ENCODE data around the gene JAK1.

JAK1 gene

DNA sequence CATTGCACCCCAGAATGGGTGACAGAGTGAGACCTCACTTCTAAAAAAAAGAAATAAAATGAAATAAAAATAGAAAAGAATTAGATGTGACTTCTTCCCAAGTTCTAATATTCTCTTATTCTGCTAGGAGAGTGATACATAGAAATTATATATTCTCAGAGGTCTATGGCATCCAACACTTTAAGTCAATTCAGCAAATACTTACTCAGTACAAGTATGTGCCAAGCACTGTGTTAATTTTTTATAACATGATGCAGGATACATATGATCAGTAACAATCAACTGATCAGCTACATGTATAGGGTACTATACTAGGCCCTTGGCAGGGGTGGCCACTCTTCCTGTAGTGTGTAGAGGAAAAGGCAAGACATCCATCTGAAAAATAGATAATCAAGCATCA is 13.0 kb upstream of the JAK1 start:
- no peak for FAIRE-seq

- no peak for FAIRE-seq
These were observed 10.0 kb upstream of the JAK1 start for GRCh38 chr1:64976361-64976760.

- no peak for FAIRE-seq
These were observed 9.4 kb upstream of the JAK1 start for GRCh38 chr1:64975740-64976139.

DNA sequence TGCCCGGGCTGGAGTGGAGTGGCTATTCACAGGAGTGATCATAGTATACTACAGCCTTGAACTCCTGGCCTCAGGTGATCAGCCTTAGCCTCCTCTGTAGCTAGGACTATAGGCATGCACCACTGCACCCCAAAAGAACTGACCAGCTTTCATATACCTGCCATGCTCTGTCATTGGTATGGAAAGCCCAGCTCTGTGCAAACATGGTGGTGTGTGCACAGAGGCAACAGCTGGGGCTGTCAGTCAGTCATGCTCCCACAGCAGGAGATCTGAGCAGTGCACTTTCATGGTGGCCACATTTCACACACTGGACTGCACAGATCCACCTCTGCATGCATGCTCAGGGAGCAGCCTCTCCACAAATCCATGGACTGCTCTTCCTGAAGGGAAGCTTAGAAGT is 8.8 kb upstream of the JAK1 start:
- FAIRE-seq: no peak

DNA sequence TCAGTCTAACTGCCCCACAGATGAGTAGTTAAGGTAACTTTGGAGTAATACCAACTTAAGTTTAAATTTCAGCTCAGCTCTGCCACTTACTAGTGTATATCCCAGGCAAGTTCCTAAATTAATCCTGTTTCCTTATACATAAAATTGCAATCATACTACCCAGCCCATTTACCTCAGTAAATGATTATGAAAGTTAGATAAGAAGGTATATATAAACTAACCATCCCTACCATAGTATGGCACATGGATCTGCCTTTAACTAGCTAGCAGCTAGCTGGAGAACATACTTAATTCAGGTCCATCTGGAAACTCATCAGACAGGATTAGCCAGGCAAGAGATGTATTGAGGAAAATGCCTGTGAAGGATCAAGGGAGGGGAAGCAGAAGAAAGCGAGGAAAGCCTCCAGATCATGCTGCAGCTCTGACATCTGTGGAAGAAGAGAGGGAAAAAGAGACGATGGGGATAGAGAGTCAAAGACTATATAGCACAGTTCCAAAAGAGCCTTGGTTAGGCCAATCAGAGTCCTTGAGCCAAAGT is 8.0 kb upstream of the JAK1 start:
- FAIRE-seq: no peak

GRCh38 chr1:64973061-64973647 is 6.8 kb upstream of the JAK1 start:
- FAIRE-seq: no peak

DNA sequence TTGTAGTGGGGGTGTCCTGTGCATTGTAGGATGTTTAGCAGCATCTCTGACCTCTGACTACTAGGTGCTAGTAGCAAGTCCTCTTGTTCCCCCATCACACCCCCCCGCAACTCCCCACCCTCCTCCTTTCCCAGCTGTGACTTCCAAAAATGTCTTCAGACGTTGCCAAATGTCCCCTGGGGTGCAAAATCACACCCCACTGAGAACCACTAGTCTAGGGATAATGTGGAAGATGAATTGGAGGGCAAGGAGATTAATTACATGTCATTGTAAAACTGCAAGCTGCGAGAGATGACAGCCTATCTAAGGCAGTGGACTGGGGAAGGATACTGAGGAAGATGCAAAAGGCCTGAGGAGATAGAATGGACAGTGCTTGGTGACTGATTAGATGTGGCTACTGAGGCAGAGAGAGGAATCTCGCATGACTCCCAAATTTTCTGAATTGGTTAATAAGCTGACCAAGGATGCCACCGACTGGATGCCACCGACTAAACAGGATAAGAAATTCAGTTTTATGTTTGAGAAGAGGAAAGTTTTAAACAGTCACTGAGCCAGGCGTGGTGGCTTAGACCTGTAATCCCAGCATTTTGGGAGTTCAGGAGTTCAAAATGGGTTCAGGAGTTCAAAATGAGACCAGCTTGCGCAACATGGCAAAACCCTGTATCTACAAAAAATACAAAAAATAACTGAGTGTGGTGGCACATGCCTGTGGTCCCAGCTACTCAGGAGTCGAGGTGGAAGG is 3.1 kb upstream of the JAK1 start:
- FAIRE-seq: no peak

- no peak for FAIRE-seq
These were observed 1.0 kb upstream of the JAK1 start for GRCh38 chr1:64967381-64967780.

DNA sequence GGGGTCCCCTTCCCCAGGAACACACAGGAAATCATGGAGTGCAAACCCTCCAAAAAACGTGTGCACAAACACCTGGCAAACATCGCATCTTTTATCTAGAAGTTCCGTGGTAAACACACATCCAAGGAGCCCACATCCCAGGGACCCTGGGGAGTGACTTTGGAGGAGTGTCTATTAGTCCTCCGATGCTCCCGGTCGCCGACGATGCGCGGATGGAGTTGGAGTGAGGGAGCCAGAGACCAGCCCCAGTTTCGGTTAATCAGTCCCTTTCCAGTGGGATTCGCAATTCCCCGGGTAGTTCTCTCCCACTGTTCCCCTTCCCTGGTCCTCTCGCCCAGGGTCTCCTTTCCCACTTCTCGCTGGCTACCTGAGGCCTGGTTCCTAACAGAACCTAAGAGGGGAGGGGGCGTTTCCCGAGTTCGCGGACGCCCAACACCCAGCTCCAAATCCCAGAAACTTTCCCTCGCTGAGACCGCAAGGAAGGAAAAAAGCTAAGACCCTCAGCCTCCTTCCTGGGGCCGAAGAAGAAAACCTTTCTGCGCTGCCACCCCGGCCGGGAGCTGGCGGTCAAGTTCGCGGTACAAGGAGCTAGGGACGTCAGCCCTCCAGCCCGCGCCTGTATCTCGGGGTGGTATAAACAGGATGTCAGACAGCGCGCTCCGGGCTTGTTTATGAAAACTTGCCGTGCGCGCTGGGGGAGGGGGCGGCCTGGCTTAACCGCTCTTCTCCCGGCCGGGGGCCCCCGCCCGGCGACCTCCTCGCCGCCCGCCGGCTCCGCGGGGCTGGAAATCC is 787 bp downstream of the JAK1 start:
- FAIRE-seq: no peak

DNA sequence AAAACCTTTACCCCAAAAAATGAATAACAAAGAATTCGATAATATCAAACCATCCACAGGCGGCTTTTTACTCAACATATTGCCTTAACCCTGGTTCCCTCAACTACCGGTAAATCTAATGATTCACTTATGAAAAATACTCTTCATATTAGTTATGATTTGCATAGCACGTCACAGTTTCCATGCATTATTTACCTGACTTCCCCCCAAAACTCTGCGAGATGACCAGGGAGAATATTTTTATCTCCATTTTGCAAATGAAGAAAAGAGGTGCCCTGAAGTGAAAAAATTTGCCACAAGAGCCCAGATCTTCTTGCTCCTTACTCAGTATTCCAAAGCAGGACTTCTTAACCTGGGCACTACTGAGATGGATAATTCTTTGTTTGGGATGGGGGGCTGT is 2.9 kb downstream of the JAK1 start:
- FAIRE-seq: no peak

GRCh38 chr1:64962441-64962840 is 3.9 kb downstream of the JAK1 start:
- FAIRE-seq: no peak

DNA sequence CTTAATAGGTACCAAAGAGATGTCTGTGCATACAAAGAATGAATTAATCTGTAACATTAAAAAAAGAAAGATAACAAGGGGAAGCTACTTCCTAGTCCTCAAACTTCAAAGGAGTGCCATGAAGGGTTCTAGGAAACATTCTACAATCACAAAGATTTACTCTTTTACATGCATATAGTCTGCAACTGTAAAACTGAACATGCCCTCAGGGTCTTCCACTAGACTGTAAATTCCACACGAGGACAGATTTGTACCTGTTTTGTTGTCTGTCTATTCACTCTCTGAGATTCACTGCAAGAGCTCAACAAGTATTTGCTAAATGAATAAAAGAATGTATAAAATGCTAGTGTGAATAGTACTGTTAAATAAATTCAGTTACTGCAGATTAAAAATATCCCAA is 4.4 kb downstream of the JAK1 start:
- FAIRE-seq: no peak

DNA sequence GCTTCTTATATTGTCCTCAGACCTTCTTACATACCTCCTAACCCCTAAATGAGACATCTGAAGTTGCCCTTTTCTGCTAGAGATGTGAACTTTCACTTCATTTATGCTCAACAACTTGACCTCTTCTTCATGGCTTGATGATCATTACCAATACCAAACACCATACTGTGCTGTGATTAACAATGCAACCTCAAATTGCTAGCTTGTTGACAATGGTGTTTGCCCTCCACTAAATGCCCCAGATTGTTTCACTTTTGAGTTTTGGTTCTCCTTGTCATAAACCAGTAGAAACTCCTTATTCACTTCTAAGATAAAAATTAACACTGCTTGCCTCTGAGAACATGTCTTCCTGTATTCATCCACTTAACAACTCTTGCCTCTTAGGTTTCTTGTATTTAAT is 5.6 kb downstream of the JAK1 start:
- FAIRE-seq: no peak

DNA sequence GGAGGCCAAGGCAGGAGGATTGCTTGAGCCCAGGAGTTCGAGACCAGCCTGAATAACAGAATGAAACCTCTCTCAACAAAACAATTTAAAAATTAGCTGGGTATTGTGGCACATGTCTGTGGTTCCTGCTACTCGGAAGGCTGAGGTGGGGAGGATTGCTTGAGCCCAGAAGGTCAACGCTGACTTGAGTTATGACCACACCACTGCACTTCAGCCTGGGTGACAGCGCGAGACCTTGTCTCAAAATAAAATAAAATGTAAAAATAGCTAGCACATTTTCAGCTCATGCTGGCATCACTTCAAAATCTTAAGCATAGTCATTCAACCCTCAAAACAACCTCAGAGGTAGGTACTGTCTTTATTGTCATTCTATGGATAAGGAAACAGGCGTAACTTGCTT is 6.4 kb downstream of the JAK1 start:
- FAIRE-seq: no peak

- FAIRE-seq: no peak
These were observed 9.5 kb downstream of the JAK1 start for GRCh38 chr1:64956733-64957441.

DNA sequence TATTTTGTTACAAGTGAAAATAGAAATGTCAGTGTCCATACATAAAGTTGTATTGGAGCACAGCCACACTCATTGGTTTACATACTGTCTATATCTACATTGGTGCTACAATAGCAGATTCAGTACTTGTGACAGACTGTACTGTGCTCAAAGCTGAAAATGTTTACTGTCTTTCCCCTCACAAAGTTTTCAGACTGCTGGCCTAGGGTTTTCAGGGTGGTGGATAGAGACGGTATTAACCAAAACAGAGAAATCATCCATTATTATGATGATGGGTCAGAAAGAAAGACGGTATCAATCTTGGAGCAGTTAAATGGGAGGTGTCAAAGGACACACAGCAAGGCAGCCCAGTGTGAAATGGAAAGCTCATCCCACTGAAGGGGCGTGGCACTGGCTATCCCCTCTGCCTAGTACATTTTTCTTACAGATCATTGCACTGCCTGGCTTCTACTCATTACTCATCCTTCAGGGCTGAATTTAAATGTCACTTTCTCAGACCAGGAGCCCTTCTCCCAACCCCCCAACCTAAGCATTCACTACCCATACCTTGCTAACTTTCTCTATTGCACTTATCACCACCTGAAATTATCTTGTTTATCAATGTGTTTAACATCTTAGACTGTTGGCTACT is 10.2 kb downstream of the JAK1 start:
- no peak for FAIRE-seq

DNA sequence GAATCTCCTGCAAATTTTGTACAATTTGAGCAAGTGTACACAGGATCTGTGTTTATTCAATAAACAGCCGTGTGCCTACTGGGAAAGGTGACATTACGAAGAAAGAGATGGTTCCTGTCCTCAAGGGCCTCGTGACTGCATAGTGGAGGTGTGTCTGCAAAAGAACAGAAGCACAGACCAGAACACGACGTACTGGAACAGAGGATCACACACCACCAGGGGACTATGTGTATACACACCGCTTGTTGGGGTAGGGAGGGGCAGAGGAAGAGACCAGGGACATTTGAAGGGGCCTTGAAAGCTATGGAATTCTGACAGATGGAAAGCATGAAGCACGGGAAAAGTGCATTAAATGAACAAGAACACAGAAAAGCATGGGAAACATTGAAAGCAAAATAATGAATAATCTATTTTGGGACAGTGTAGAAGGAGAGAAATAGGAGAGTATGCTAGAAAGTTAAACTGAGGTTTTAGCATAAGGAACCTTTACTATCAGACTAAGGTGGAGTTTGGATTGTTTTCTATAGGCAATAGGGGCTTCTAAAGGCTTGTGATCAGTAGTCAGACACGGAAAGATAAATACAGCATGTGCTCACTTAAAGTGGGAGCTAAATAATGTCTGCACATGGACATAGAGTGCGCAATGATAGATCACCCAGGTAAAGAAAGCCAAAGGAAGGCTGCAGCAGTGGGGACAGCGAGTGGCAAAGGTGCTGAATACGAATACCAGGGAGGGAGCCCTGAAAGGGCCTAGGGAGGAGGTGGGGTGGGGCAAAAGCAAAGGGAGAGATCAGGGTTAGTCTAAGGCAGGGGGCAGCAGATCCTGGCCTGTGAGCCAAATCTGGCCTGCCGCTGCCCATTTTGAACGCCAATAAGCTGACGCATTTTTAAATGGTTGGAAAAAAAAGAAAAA is 11.0 kb downstream of the JAK1 start:
- FAIRE-seq: no peak

- no peak for FAIRE-seq
These were observed 13.1 kb downstream of the JAK1 start for GRCh38 chr1:64953241-64953640.

DNA sequence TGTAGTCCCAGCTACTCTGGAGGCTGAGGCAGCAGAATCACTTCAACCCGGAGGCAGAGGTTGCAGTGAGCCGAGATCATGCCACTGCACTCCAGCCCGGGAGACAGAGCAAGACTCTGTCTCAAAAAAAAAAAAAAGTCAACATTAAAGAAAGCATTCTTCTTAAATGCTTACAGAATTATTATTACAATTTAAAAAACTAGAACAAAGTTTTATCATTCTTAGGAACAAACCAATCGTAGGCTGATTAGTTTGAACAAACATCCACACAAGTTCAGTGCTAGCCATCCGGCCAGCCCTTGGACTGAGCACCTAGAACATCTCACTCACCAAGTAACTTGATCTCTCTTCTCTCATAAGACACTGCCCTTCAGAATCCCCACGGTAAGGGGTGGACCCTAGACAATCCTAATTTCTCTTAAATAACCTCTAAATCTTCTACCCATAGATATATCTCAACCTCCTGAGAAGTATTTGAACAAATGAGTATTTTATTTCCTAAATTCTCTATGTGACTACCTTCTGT is 16.0 kb downstream of the JAK1 start:
- FAIRE-seq: no peak

GRCh38 chr1:64948905-64949833 is 17.2 kb downstream of the JAK1 start:
- no peak for FAIRE-seq
